MM.1S (cell line): Measurements from ENCODE around the gene F10.

Experiments
- CTCF ChIP-seq: fragments of 300-600 bp; sonication (generic); IDR thresholded peaks from 2 replicates; pipeline ENCODE4 v1.5.1; 2016; ENCODE audit warnings: antibody characterized with exemption, low read length, mixed read lengths
- EZH2 ChIP-seq: fragments of 300-600 bp; sonication (generic); optimal IDR thresholded peaks from 2 replicates; pipeline ENCODE3; 2017; ENCODE audit warnings: low read depth, mild to moderate bottlenecking, antibody characterized with exemption, low read length, mixed read lengths
- EZH2phosphoT487 ChIP-seq: fragments of 300-600 bp; sonication (generic); IDR thresholded peaks from 2 replicates; pipeline ENCODE4 v1.6.1; 2018; ENCODE audit warnings: antibody characterized with exemption, low read length

GRCh38 chr13:113096052-113096744, 26.4 kb upstream of the F10 start:
- no peak for TF ChIP-seq EZH2
- TF ChIP-seq EZH2phosphoT487: no peak
- no peak for TF ChIP-seq CTCF
